Activated T-helper 2 cell treated with anti-CD3 and anti-CD28 coated beads, Interferon-gamma antibody, Interleukin-2, Interleukin-4, amounts not matched to agents 10 μg/mL and 5 μg/mL and 100 μg/mL, durations not matched to agents 14 hours and 24 hours and 36 hours (primary cell): Measurements from ENCODE around the gene TRAF3. TPM values are rescaled to one million over a fixed set of nuclear protein-coding genes. Genes with fewer than 3 reads are reported as not detected.
"Not testable (repeated sequence)": the region's sequence is repeated elsewhere in the genome, so short reads cannot be mapped to it uniquely, and the experiment has no call there.

Source experiments
- DNase-seq: peaks from one replicate; pipeline ENCODE4 v3.0.0; 2021; ENCODE audit warnings: low spot score
- H3K27ac Mint-ChIP-seq: one replicate; pipeline ENCODE4 v1.8.0; 2021; ENCODE audit warnings: mixed read lengths
- H3K27me3 Mint-ChIP-seq: one replicate; pipeline ENCODE4 v1.8.0; 2021; ENCODE audit warnings: low read depth, mixed read lengths
- H3K36me3 Mint-ChIP-seq: one replicate; pipeline ENCODE4 v1.8.0; 2021; ENCODE audit warnings: low read depth, mixed read lengths
- H3K4me1 Mint-ChIP-seq: one replicate; pipeline ENCODE4 v1.8.0; 2021; ENCODE audit warnings: low read depth, mixed read lengths
- H3K4me3 Mint-ChIP-seq: one replicate; pipeline ENCODE4 v1.8.0; 2021; ENCODE audit warnings: low read depth, mild to moderate bottlenecking, moderate library complexity, mixed read lengths
- H3K9me3 Mint-ChIP-seq: one replicate; pipeline ENCODE4 v1.8.0; 2021; ENCODE audit warnings: mixed read lengths
- intact Hi-C: fragments of 100-400 bp; cut with micrococcal nuclease; formaldehyde crosslinking; loops from one replicate; pipeline ENCODE4 v1.15.1; 2023
- total RNA-seq: library from RNA; stranded (reverse); gene quantifications from 2 replicates; pipeline ENCODE4 v1.2.3, GENCODE V29; 2022

The TRAF3 gene
- total RNA-seq, 1 donor from 2014 or later, result 67.8 TPM

- no peak overlapping the region for H3K27ac Mint-ChIP-seq
- H3K27me3 Mint-ChIP-seq, result peaks cover 21% of the 10 kb centered on the region
- peak overlapping the region; percentile 49 for H3K4me3 Mint-ChIP-seq
- DNase-seq, result no peak
- peaks cover 1% of the 10 kb centered on the region for H3K4me1 Mint-ChIP-seq
- H3K36me3 Mint-ChIP-seq, result no peaks in the 10 kb centered on the region
- no peaks in the 10 kb centered on the region for H3K9me3 Mint-ChIP-seq
- intact Hi-C loops, result no loop called here
These were observed 146.1 kb downstream of the TRAF3 start for GRCh38 chr14:102923201-102923924.

- no peaks in the 10 kb centered on the region for H3K9me3 Mint-ChIP-seq
- H3K4me3 Mint-ChIP-seq, result peak overlapping the region; percentile 9
- no peak for DNase-seq
- intact Hi-C loops, result no loop called here
- H3K27ac Mint-ChIP-seq, result no peak overlapping the region
- no peaks in the 10 kb centered on the region for H3K36me3 Mint-ChIP-seq
- H3K27me3 Mint-ChIP-seq, result peaks cover 21% of the 10 kb centered on the region
- peaks cover 1% of the 10 kb centered on the region for H3K4me1 Mint-ChIP-seq
These were observed 146.8 kb downstream of the TRAF3 start for GRCh38 chr14:102923925-102924486.

- H3K27ac Mint-ChIP-seq, result no peak overlapping the region
- peaks cover 1% of the 10 kb centered on the region for H3K4me1 Mint-ChIP-seq
- intact Hi-C loops, result no loop called here
- no peak overlapping the region for H3K4me3 Mint-ChIP-seq
- no peaks in the 10 kb centered on the region for H3K9me3 Mint-ChIP-seq
- no peaks in the 10 kb centered on the region for H3K36me3 Mint-ChIP-seq
- no peak for DNase-seq
- H3K27me3 Mint-ChIP-seq, result peaks cover 21% of the 10 kb centered on the region
These were observed 147.7 kb downstream of the TRAF3 start for GRCh38 chr14:102924632-102925588.

GRCh38 chr14:102925646-102926045 lies 148.4 kb downstream of the TRAF3 start:
- Mint-ChIP-seq H3K27ac (no peak overlapping the region), H3K36me3 (no peaks in the 10 kb centered on the region), H3K4me1 (peaks cover 1% of the 10 kb centered on the region), H3K9me3 (no peaks in the 10 kb centered on the region), H3K27me3 (peaks cover 21% of the 10 kb centered on the region), H3K4me3 (no peak overlapping the region)
- no peak for DNase-seq
- intact Hi-C loops, result no loop called here

DNA sequence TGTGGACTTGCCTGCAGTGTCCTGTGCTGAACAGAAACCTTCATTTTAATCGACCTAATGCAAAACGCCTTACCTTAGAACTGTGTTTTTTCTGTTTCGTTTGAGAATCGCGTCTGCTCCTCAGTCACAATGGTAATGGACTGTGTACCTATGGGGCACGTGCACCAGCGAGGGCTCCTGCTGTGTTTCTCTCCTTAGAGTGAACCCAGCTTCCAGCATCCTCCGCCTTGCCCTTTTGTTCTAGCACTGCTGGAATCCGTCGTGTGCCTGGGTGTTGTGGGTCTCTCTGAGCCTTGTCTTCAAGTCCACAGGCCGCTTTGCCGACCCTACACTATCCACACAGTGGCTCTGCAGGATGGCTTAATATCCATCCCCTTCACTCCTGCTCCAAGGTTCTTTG lies 148.9 kb downstream of the TRAF3 start:
- peaks cover 23% of the 10 kb centered on the region for H3K27me3 Mint-ChIP-seq
- H3K27ac Mint-ChIP-seq, result no peak overlapping the region
- H3K4me1 Mint-ChIP-seq, result peaks cover 1% of the 10 kb centered on the region
- no peak for DNase-seq
- intact Hi-C loops, result no loop called here
- H3K9me3 Mint-ChIP-seq, result no peaks in the 10 kb centered on the region
- no peaks in the 10 kb centered on the region for H3K36me3 Mint-ChIP-seq
- H3K4me3 Mint-ChIP-seq, result no peak overlapping the region

- H3K27ac Mint-ChIP-seq, H3K4me1 Mint-ChIP-seq, H3K36me3 Mint-ChIP-seq, DNase-seq, H3K4me3 Mint-ChIP-seq, H3K9me3 Mint-ChIP-seq, intact Hi-C loops: not testable (repeated sequence)
- peaks cover 23% of the 10 kb centered on the region for H3K27me3 Mint-ChIP-seq
These were observed 149.6 kb downstream of the TRAF3 start for GRCh38 chr14:102926840-102927239.

GRCh38 chr14:102927346-102927877 lies 150.2 kb downstream of the TRAF3 start:
- Mint-ChIP-seq H3K36me3 (no peaks in the 10 kb centered on the region), H3K9me3 (no peaks in the 10 kb centered on the region), H3K4me1 (peaks cover 1% of the 10 kb centered on the region), H3K27ac (no peak overlapping the region), H3K4me3 (no peak overlapping the region), H3K27me3 (peaks cover 25% of the 10 kb centered on the region)
- intact Hi-C loops, result no loop called here
- DNase-seq, result no peak

- intact Hi-C loops, result no loop called here
- no peak for DNase-seq
- peaks cover 1% of the 10 kb centered on the region for H3K4me1 Mint-ChIP-seq
- H3K9me3 Mint-ChIP-seq, result no peaks in the 10 kb centered on the region
- H3K36me3 Mint-ChIP-seq, result no peaks in the 10 kb centered on the region
- H3K4me3 Mint-ChIP-seq, result peak overlapping the region; percentile 33
- H3K27me3 Mint-ChIP-seq, result peaks cover 24% of the 10 kb centered on the region
- H3K27ac Mint-ChIP-seq, result no peak overlapping the region
These were observed 150.7 kb downstream of the TRAF3 start for GRCh38 chr14:102927878-102928411.

- DNase-seq, result peak; percentile 49
- no peak overlapping the region for H3K27ac Mint-ChIP-seq
- peak overlapping the region; percentile 26 for H3K4me3 Mint-ChIP-seq
- no peaks in the 10 kb centered on the region for H3K4me1 Mint-ChIP-seq
- intact Hi-C loops, result no loop called here
- H3K9me3 Mint-ChIP-seq, result no peaks in the 10 kb centered on the region
- H3K27me3 Mint-ChIP-seq, result peaks cover 20% of the 10 kb centered on the region
- no peaks in the 10 kb centered on the region for H3K36me3 Mint-ChIP-seq
These were observed 151.4 kb downstream of the TRAF3 start for GRCh38 chr14:102928412-102929240.

- intact Hi-C loops, result no loop called here
- Mint-ChIP-seq H3K27me3 (peaks cover 17% of the 10 kb centered on the region), H3K36me3 (no peaks in the 10 kb centered on the region), H3K4me3 (no peak overlapping the region), H3K4me1 (no peaks in the 10 kb centered on the region), H3K9me3 (no peaks in the 10 kb centered on the region), H3K27ac (no peak overlapping the region)
- DNase-seq, result no peak
These were observed 152.2 kb downstream of the TRAF3 start for GRCh38 chr14:102929241-102930137.

- Mint-ChIP-seq H3K9me3 (no peaks in the 10 kb centered on the region), H3K27ac (no peak overlapping the region), H3K4me1 (no peaks in the 10 kb centered on the region), H3K4me3 (no peak overlapping the region), H3K27me3 (peaks cover 16% of the 10 kb centered on the region), H3K36me3 (no peaks in the 10 kb centered on the region)
- intact Hi-C loops, result no loop called here
- no peak for DNase-seq
These were observed 153.0 kb downstream of the TRAF3 start for GRCh38 chr14:102930138-102930752.
